ENCODE data around the gene PPHLN1. TPM values are rescaled to one million over a fixed set of nuclear protein-coding genes. Genes with fewer than 3 reads are reported as not detected.

The PPHLN1 gene
- polyA plus RNA-seq, 2 donors: 15.0 to 27.2 TPM

GRCh38 chr12:42482041-42482747 lies 156.2 kb downstream of the PPHLN1 start:
- no peaks in the 10 kb centered on the region for H3K36me3 ChIP-seq (ENCODE audit: control insufficient read depth in 2 of 2, insufficient read depth in 2 of 2, low read length in 1 of 2)
- H3K27me3 ChIP-seq (ENCODE audit: control insufficient read depth in 1 of 2, insufficient read depth in 2 of 2, low read length in 2 of 2): no peaks in the 10 kb centered on the region
- H3K27ac ChIP-seq (ENCODE audit: low read depth in 2 of 2, low read length in 1 of 2): peak overlapping the region; percentile 23 to 53
- H3K4me1 ChIP-seq (ENCODE audit: control insufficient read depth in 2 of 2, insufficient read depth in 2 of 2, low read length in 1 of 2): no peaks in the 10 kb centered on the region
- H3K9me3 ChIP-seq (ENCODE audit: control insufficient read depth in 2 of 2, insufficient read depth in 1 of 2, low read depth in 1 of 2, low read length in 1 of 2): no peaks in the 10 kb centered on the region
- peak overlapping the region; percentile 58 to 69 for H3K4me3 ChIP-seq (ENCODE audit: low read depth in 1 of 2, low read length in 2 of 2)
- 30 to 34% methylated on average over 18 of the region's 18 CpGs for WGBS, 2 donors

DNA sequence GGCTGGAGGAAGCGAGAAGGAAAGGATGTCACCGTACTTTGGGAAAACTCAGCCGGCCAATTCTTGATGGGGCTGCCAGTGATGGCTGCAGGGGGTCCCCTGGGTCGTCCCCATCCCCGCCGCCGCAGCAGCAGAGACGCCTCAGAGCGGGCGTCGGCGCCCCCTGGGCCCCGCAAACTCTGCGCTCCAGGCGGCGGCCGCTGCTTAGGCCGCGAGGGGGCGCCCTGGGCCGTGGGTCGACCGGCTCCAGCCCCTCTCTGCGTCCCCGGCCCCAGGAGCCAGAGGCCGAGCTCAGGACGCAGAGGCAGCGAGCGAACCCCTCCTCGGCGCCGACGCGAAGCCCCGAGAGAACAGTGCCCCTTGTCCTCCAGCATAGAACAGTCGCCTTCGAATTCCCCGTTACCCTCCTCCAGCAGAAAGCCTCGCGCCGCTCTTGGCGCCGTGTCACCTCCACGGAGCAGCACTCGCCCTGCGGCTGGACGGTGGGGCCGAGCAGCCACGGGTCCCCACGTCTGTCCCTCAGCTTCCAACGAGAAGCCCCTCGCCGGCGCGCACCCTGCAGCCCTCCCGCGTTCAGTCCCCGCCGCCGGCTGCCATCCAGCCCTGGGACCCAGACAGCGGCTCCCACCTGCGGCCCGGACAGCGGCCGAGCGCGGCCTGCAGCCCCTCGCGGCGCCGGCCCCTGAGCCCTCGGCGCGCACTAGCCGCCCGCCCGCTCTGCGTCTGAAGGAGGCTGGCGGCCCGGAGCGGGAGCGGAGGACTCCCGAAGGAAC lies 157.0 kb downstream of the PPHLN1 start:
- Histone ChIP-seq H3K4me1 (ENCODE audit: control insufficient read depth in 2 of 2, insufficient read depth in 2 of 2, low read length in 1 of 2) (no peaks in the 10 kb centered on the region), H3K9me3 (ENCODE audit: control insufficient read depth in 2 of 2, insufficient read depth in 1 of 2, low read depth in 1 of 2, low read length in 1 of 2) (no peaks in the 10 kb centered on the region), H3K27ac (ENCODE audit: low read depth in 2 of 2, low read length in 1 of 2) (peak overlapping the region; percentile 47 to 74), H3K36me3 (ENCODE audit: control insufficient read depth in 2 of 2, insufficient read depth in 2 of 2, low read length in 1 of 2) (no peaks in the 10 kb centered on the region), H3K4me3 (ENCODE audit: low read depth in 1 of 2, low read length in 2 of 2) (peak overlapping the region; percentile 58 to 69), H3K27me3 (ENCODE audit: control insufficient read depth in 1 of 2, insufficient read depth in 2 of 2, low read length in 2 of 2) (no peaks in the 10 kb centered on the region)
- 1% methylated on average over 79 to 83 of the region's 83 CpGs for WGBS, 2 donors

DNA sequence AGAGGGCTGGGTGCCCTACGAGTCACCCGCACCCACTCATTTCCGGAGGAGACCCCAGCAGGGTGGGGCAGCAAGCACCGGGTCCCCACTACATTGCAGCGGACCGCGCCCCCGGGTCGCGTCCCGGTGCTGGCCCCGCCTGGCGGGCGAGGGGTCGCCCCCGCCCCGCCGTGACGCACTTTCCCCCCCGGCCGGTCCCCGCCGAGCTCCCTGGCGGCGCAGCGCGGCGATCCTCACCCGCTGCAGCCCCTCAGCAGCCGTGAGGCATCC lies 157.5 kb downstream of the PPHLN1 start:
- Histone ChIP-seq H3K4me3 (ENCODE audit: low read depth in 1 of 2, low read length in 2 of 2) (peak overlapping the region; percentile 58 to 69), H3K36me3 (ENCODE audit: control insufficient read depth in 2 of 2, insufficient read depth in 2 of 2, low read length in 1 of 2) (no peaks in the 10 kb centered on the region), H3K27me3 (ENCODE audit: control insufficient read depth in 1 of 2, insufficient read depth in 2 of 2, low read length in 2 of 2) (no peaks in the 10 kb centered on the region), H3K9me3 (ENCODE audit: control insufficient read depth in 2 of 2, insufficient read depth in 1 of 2, low read depth in 1 of 2, low read length in 1 of 2) (no peaks in the 10 kb centered on the region), H3K4me1 (ENCODE audit: control insufficient read depth in 2 of 2, insufficient read depth in 2 of 2, low read length in 1 of 2) (no peaks in the 10 kb centered on the region), H3K27ac (ENCODE audit: low read depth in 2 of 2, low read length in 1 of 2) (peak overlapping the region; percentile 29 to 74)
- 1% methylated on average over 23 to 30 of the region's 30 CpGs for WGBS, 2 donors

GRCh38 chr12:42484996-42485395 lies 159.0 kb downstream of the PPHLN1 start:
- 60 to 70% methylated on average over 3 of the region's 3 CpGs for WGBS, 2 donors
- Histone ChIP-seq H3K4me3 (ENCODE audit: low read depth in 1 of 2, low read length in 2 of 2) (no peak overlapping the region), H3K4me1 (ENCODE audit: control insufficient read depth in 2 of 2, insufficient read depth in 2 of 2, low read length in 1 of 2) (no peaks in the 10 kb centered on the region), H3K27me3 (ENCODE audit: control insufficient read depth in 1 of 2, insufficient read depth in 2 of 2, low read length in 2 of 2) (no peaks in the 10 kb centered on the region), H3K36me3 (ENCODE audit: control insufficient read depth in 2 of 2, insufficient read depth in 2 of 2, low read length in 1 of 2) (no peaks in the 10 kb centered on the region), H3K9me3 (ENCODE audit: control insufficient read depth in 2 of 2, insufficient read depth in 1 of 2, low read depth in 1 of 2, low read length in 1 of 2) (no peaks in the 10 kb centered on the region), H3K27ac (ENCODE audit: low read depth in 2 of 2, low read length in 1 of 2) (no peak overlapping the region)

DNA sequence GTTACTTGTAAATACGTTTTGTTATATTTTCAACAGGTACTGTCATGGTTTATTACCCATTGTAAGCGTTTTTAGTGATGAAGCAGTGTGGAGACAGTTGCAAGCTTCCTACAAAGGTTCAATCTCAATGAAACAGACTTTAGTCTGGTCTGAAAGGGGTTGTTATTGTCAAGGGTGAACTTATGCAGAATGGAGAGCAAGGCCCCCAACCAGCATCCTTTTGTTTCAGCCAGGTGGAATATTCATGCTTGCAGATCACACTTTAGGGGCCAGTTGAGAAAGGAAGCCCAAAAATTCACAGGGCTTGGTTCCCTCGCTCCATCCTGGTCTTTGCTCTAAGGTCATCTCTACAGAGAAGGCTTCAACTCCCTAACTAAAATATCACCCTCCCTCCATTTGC lies 159.9 kb downstream of the PPHLN1 start:
- Histone ChIP-seq H3K4me3 (ENCODE audit: low read depth in 1 of 2, low read length in 2 of 2) (no peak overlapping the region), H3K36me3 (ENCODE audit: control insufficient read depth in 2 of 2, insufficient read depth in 2 of 2, low read length in 1 of 2) (no peaks in the 10 kb centered on the region), H3K9me3 (ENCODE audit: control insufficient read depth in 2 of 2, insufficient read depth in 1 of 2, low read depth in 1 of 2, low read length in 1 of 2) (no peaks in the 10 kb centered on the region), H3K4me1 (ENCODE audit: control insufficient read depth in 2 of 2, insufficient read depth in 2 of 2, low read length in 1 of 2) (no peaks in the 10 kb centered on the region), H3K27ac (ENCODE audit: low read depth in 2 of 2, low read length in 1 of 2) (no peak overlapping the region), H3K27me3 (ENCODE audit: control insufficient read depth in 1 of 2, insufficient read depth in 2 of 2, low read length in 2 of 2) (no peaks in the 10 kb centered on the region)
- WGBS, 2 donors: 77 to 93% methylated on average over 3 of the region's 3 CpGs

DNA sequence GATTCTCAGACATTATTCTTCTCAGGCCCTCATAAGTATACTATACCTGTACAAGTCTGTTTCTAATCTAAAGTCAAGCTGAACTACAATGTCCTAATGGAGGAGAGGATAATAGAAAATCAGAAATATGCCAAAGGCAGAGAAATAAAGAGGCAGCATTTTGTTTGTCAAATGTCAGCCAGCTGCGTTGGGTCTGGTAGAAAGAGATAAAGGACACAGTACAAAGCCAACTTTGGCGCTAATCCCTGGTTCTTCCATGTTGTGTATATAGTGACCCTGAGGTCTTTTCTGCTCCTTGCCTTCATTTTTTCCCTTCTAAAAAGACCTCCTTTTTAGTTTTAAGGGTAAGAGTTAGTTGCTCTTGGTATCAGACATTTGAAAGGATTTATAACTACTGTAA lies 160.4 kb downstream of the PPHLN1 start:
- no peaks in the 10 kb centered on the region for H3K36me3 ChIP-seq (ENCODE audit: control insufficient read depth in 2 of 2, insufficient read depth in 2 of 2, low read length in 1 of 2)
- no peaks in the 10 kb centered on the region for H3K4me1 ChIP-seq (ENCODE audit: control insufficient read depth in 2 of 2, insufficient read depth in 2 of 2, low read length in 1 of 2)
- no peak overlapping the region for H3K4me3 ChIP-seq (ENCODE audit: low read depth in 1 of 2, low read length in 2 of 2)
- H3K9me3 ChIP-seq (ENCODE audit: control insufficient read depth in 2 of 2, insufficient read depth in 1 of 2, low read depth in 1 of 2, low read length in 1 of 2): no peaks in the 10 kb centered on the region
- no peaks in the 10 kb centered on the region for H3K27me3 ChIP-seq (ENCODE audit: control insufficient read depth in 1 of 2, insufficient read depth in 2 of 2, low read length in 2 of 2)
- WGBS, 2 donors: 61 to 69% methylated on average over 2 of the region's 2 CpGs
- H3K27ac ChIP-seq (ENCODE audit: low read depth in 2 of 2, low read length in 1 of 2): no peak overlapping the region

DNA sequence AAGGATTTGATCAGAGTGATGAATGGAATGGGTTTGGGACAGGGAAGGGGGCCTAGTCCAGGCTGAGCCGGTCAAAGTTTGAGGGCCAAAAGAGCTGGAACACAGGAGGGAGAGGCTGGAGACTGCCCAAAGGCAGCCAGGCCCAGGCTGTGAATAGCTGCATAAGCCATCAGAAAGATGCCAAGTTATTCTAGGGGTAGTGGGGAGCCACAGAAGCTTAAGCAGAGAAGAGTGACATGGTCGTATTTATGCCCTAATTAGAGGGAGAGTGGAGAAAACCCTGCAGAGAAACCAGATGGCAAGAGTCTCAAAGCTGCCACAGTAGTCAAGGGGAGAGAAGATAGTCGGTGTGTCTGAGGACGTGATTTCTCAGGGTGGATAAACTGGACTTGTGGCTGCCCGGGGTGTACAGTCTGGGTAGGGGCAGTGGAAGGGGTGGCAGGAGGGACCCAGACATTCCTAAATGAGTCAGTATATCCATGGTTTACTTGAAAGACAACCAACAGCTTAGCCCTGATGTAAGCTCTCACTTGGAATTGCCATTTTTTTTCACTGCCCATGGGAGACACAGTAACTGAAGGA lies 164.4 kb downstream of the PPHLN1 start:
- WGBS, 2 donors: 88% methylated on average over 5 of the region's 5 CpGs
- Histone ChIP-seq H3K36me3 (ENCODE audit: control insufficient read depth in 2 of 2, insufficient read depth in 2 of 2, low read length in 1 of 2) (no peaks in the 10 kb centered on the region), H3K4me1 (ENCODE audit: control insufficient read depth in 2 of 2, insufficient read depth in 2 of 2, low read length in 1 of 2) (no peaks in the 10 kb centered on the region), H3K4me3 (ENCODE audit: low read depth in 1 of 2, low read length in 2 of 2) (no peak overlapping the region), H3K27ac (ENCODE audit: low read depth in 2 of 2, low read length in 1 of 2) (no peak overlapping the region), H3K27me3 (ENCODE audit: control insufficient read depth in 1 of 2, insufficient read depth in 2 of 2, low read length in 2 of 2) (no peaks in the 10 kb centered on the region), H3K9me3 (ENCODE audit: control insufficient read depth in 2 of 2, insufficient read depth in 1 of 2, low read depth in 1 of 2, low read length in 1 of 2) (no peaks in the 10 kb centered on the region)

Other genes starting within 250 kb of the PPHLN1 start
- gene GXYLT1, start 181.3 kb upstream of the PPHLN1 start, polyA plus RNA-seq: 1 to 10 TPM; 1.3 to 1.4 TPM
- 1 to 10 TPM; 5.3 to 7.4 TPM for gene YAF2, start 87.9 kb upstream of the PPHLN1 start, polyA plus RNA-seq
- 10 to 100 TPM; 19.1 to 23.9 TPM for gene ZCRB1, start 73 bp upstream of the PPHLN1 start, polyA plus RNA-seq